BLaER1 (cell line): ENCODE data around the gene SAMD5.

ENCODE experiments used
- H3K27ac ChIP-seq: shearing (Covaris generic); formaldehyde crosslinking; 2 replicates; pipeline ENCODE4 v1.8.1; 2022
- H3K27me3 ChIP-seq: shearing (Covaris generic); formaldehyde crosslinking; 2 replicates; pipeline ENCODE4 v1.8.1; 2022
- H3K36me3 ChIP-seq: shearing (Covaris generic); formaldehyde crosslinking; 2 replicates; pipeline ENCODE4 v1.8.1; 2022
- H3K4me1 ChIP-seq: shearing (Covaris generic); formaldehyde crosslinking; 2 replicates; pipeline ENCODE4 v1.8.1; 2022
- H3K4me2 ChIP-seq: shearing (Covaris generic); formaldehyde crosslinking; 2 replicates; pipeline ENCODE4 v1.8.1; 2022
- H3K4me3 ChIP-seq: shearing (Covaris generic); formaldehyde crosslinking; 2 replicates; pipeline ENCODE4 v1.8.1; 2022
- H3K9ac ChIP-seq: shearing (Covaris generic); formaldehyde crosslinking; 2 replicates; pipeline ENCODE4 v1.8.1; 2022
- H3K9me3 ChIP-seq: shearing (Covaris generic); formaldehyde crosslinking; 2 replicates; pipeline ENCODE4 v1.8.1; 2022
- H4K20me1 ChIP-seq: shearing (Covaris generic); formaldehyde crosslinking; 2 replicates; pipeline ENCODE4 v1.8.1; 2022
- Cebpa-rat ChIP-seq: shearing (Covaris generic); IDR thresholded peaks from 2 replicates; pipeline ENCODE4 v1.8.1; 2022

Gene SAMD5

GRCh38 chr6:147579667-147580066 lies 71.2 kb downstream of the SAMD5 start:
- H4K20me1 ChIP-seq, result no peaks in the 10 kb centered on the region
- no peak overlapping the region for H3K9ac ChIP-seq
- H3K9me3 ChIP-seq, result no peaks in the 10 kb centered on the region
- no peaks in the 10 kb centered on the region for H3K4me1 ChIP-seq
- no peak overlapping the region for H3K4me2 ChIP-seq
- no peak overlapping the region for H3K4me3 ChIP-seq
- no peaks in the 10 kb centered on the region for H3K36me3 ChIP-seq
- TF ChIP-seq Cebpa-rat, result no peak
- no peak overlapping the region for H3K27ac ChIP-seq
- no peaks in the 10 kb centered on the region for H3K27me3 ChIP-seq

GRCh38 chr6:147582991-147583390 lies 74.5 kb downstream of the SAMD5 start:
- no peak for TF ChIP-seq Cebpa-rat
- no peaks in the 10 kb centered on the region for H3K9me3 ChIP-seq

GRCh38 chr6:147585256-147585655 lies 76.8 kb downstream of the SAMD5 start:
- Histone ChIP-seq H3K9ac (no peak overlapping the region), H3K4me1 (no peaks in the 10 kb centered on the region), H3K9me3 (no peaks in the 10 kb centered on the region), H3K36me3 (no peaks in the 10 kb centered on the region), H3K4me2 (no peak overlapping the region), H3K27me3 (no peaks in the 10 kb centered on the region), H3K4me3 (no peak overlapping the region), H3K27ac (no peak overlapping the region), H4K20me1 (no peaks in the 10 kb centered on the region)
- no peak for TF ChIP-seq Cebpa-rat

More at GRCh38 chr6:147582991-147583390, 74.5 kb downstream of the SAMD5 start:
- Histone ChIP-seq H3K36me3 (no peaks in the 10 kb centered on the region), H3K4me3 (no peak overlapping the region), H3K4me1 (no peaks in the 10 kb centered on the region), H3K4me2 (no peak overlapping the region), H3K27ac (no peak overlapping the region), H3K9ac (no peak overlapping the region), H3K27me3 (no peaks in the 10 kb centered on the region), H4K20me1 (no peaks in the 10 kb centered on the region)

GRCh38 chr6:147586044-147586443 lies 77.6 kb downstream of the SAMD5 start:
- Histone ChIP-seq H4K20me1 (no peaks in the 10 kb centered on the region), H3K27ac (no peak overlapping the region), H3K4me3 (no peak overlapping the region), H3K4me1 (no peaks in the 10 kb centered on the region), H3K9me3 (no peaks in the 10 kb centered on the region), H3K9ac (no peak overlapping the region), H3K27me3 (no peaks in the 10 kb centered on the region), H3K4me2 (no peak overlapping the region), H3K36me3 (no peaks in the 10 kb centered on the region)
- TF ChIP-seq Cebpa-rat, result no peak

- no peaks in the 10 kb centered on the region for H3K9me3 ChIP-seq
- H3K4me1 ChIP-seq, result no peaks in the 10 kb centered on the region
- H4K20me1 ChIP-seq, result no peaks in the 10 kb centered on the region
- H3K4me3 ChIP-seq, result no peak overlapping the region
- no peaks in the 10 kb centered on the region for H3K36me3 ChIP-seq
- H3K27me3 ChIP-seq, result no peaks in the 10 kb centered on the region
- TF ChIP-seq Cebpa-rat, result no peak
- no peak overlapping the region for H3K4me2 ChIP-seq
- no peak overlapping the region for H3K9ac ChIP-seq
- no peak overlapping the region for H3K27ac ChIP-seq
These were observed 79.4 kb downstream of the SAMD5 start for GRCh38 chr6:147587907-147588306.

- Histone ChIP-seq H3K9ac (no peak overlapping the region), H3K4me1 (no peaks in the 10 kb centered on the region), H4K20me1 (no peaks in the 10 kb centered on the region), H3K4me3 (no peak overlapping the region), H3K4me2 (no peak overlapping the region), H3K27ac (no peak overlapping the region), H3K36me3 (no peaks in the 10 kb centered on the region), H3K27me3 (no peaks in the 10 kb centered on the region), H3K9me3 (no peaks in the 10 kb centered on the region)
- no peak for TF ChIP-seq Cebpa-rat
These were observed 80.0 kb downstream of the SAMD5 start for GRCh38 chr6:147588469-147588868.

- Histone ChIP-seq H3K4me2 (no peak overlapping the region), H3K27ac (no peak overlapping the region), H4K20me1 (no peaks in the 10 kb centered on the region), H3K36me3 (no peaks in the 10 kb centered on the region), H3K9ac (no peak overlapping the region), H3K4me3 (no peak overlapping the region), H3K9me3 (no peaks in the 10 kb centered on the region), H3K27me3 (no peaks in the 10 kb centered on the region), H3K4me1 (no peaks in the 10 kb centered on the region)
- TF ChIP-seq Cebpa-rat, result no peak
These were observed 81.3 kb downstream of the SAMD5 start for GRCh38 chr6:147589739-147590250.

GRCh38 chr6:147595961-147596360 lies 87.5 kb downstream of the SAMD5 start:
- no peaks in the 10 kb centered on the region for H3K36me3 ChIP-seq
- no peaks in the 10 kb centered on the region for H4K20me1 ChIP-seq
- no peaks in the 10 kb centered on the region for H3K9me3 ChIP-seq
- no peak for TF ChIP-seq Cebpa-rat
- no peak overlapping the region for H3K4me2 ChIP-seq
- H3K4me3 ChIP-seq, result no peak overlapping the region
- no peaks in the 10 kb centered on the region for H3K4me1 ChIP-seq
- no peak overlapping the region for H3K9ac ChIP-seq
- H3K27me3 ChIP-seq, result no peaks in the 10 kb centered on the region
- H3K27ac ChIP-seq, result no peak overlapping the region

- Histone ChIP-seq H3K36me3 (no peaks in the 10 kb centered on the region), H4K20me1 (no peaks in the 10 kb centered on the region), H3K4me3 (no peak overlapping the region), H3K9ac (no peak overlapping the region), H3K9me3 (no peaks in the 10 kb centered on the region), H3K27ac (no peak overlapping the region), H3K4me1 (no peaks in the 10 kb centered on the region), H3K4me2 (no peak overlapping the region), H3K27me3 (no peaks in the 10 kb centered on the region)
- no peak for TF ChIP-seq Cebpa-rat
These were observed 95.0 kb downstream of the SAMD5 start for GRCh38 chr6:147603392-147604081.

- no peak overlapping the region for H3K4me3 ChIP-seq
- no peaks in the 10 kb centered on the region for H4K20me1 ChIP-seq
- no peak overlapping the region for H3K9ac ChIP-seq
- H3K27me3 ChIP-seq, result no peaks in the 10 kb centered on the region
- no peak overlapping the region for H3K4me2 ChIP-seq
- no peaks in the 10 kb centered on the region for H3K4me1 ChIP-seq
- no peak for TF ChIP-seq Cebpa-rat
- no peaks in the 10 kb centered on the region for H3K9me3 ChIP-seq
- no peak overlapping the region for H3K27ac ChIP-seq
- H3K36me3 ChIP-seq, result no peaks in the 10 kb centered on the region
These were observed 95.9 kb downstream of the SAMD5 start for GRCh38 chr6:147604373-147604772.
